ENCODE measurements around the gene ALMS1. TPM values are rescaled to one million over a fixed set of nuclear protein-coding genes. Genes with fewer than 3 reads are reported as not detected.

Gene ALMS1
- total RNA-seq, 2 experiments from 2014 or later = 35.5 to 57.8 TPM

- BruUV-seq (replicated peaks) = no TSS peak
- CTCF ChIA-PET (ENCODE audit: unreplicated experiment) = no interaction called here
- intact Hi-C loops (cut with micrococcal nuclease; ENCODE audit: unreplicated experiment) = no loop called here
Measured at GRCh38 chr2:73366060-73366459, 19.6 kb upstream of the ALMS1 start.

GRCh38 chr2:73368781-73369180 is 16.9 kb upstream of the ALMS1 start:
- H3K9me3 ChIP-seq (ENCODE audit: low read length) = no peaks in the 10 kb centered on the region
- no peaks in the 10 kb centered on the region for H4K20me1 ChIP-seq (ENCODE audit: insufficient read depth, low read length)
- H2AFZ ChIP-seq (ENCODE audit: low read length) = no peak overlapping the region
- H3K36me3 ChIP-seq (ENCODE audit: insufficient read depth, low read length) = no peaks in the 10 kb centered on the region
- DNase-seq (ENCODE audit: low spot score) = no peak
- no peak overlapping the region for H3K4me2 ChIP-seq (ENCODE audit: low read length)
- H3K79me2 ChIP-seq (ENCODE audit: insufficient read depth, low read depth, low read length) = no peaks in the 10 kb centered on the region
- H3K9me2 ChIP-seq (ENCODE audit: insufficient read depth, low read length) = no peaks in the 10 kb centered on the region
- CTCF ChIA-PET (ENCODE audit: unreplicated experiment) = no interaction called here
- no TSS peak for BruUV-seq (replicated peaks)
- H3K4me1 ChIP-seq (ENCODE audit: insufficient read depth, low read length, poor library complexity, severe bottlenecking) = no peaks in the 10 kb centered on the region
- H3K27ac ChIP-seq (ENCODE audit: low read depth, low read length, poor library complexity, severe bottlenecking) = no peak overlapping the region
- intact Hi-C loops (cut with micrococcal nuclease; ENCODE audit: unreplicated experiment) = no loop called here
- POLR2A ChIA-PET = no interaction called here
- H3K4me3 ChIP-seq (ENCODE audit: low read depth, low read length, poor library complexity, severe bottlenecking) = no peak overlapping the region
- TF ChIP-seq EZH2phosphoT487 (IDR thresholded peaks at IDR 0.05; ENCODE audit: borderline replicate concordance, low read depth, low read length) (no peak), CTCF (conservative IDR thresholded peaks at IDR 0.05; ENCODE audit: low read length) (no peak)

More at GRCh38 chr2:73366060-73366459, 19.6 kb upstream of the ALMS1 start:
- POLR2A ChIA-PET = no interaction called here
- Histone ChIP-seq H3K4me1 (ENCODE audit: insufficient read depth, low read length, poor library complexity, severe bottlenecking) (no peaks in the 10 kb centered on the region), H3K4me2 (ENCODE audit: low read length) (no peak overlapping the region), H3K36me3 (ENCODE audit: insufficient read depth, low read length) (no peaks in the 10 kb centered on the region), H3K79me2 (ENCODE audit: insufficient read depth, low read depth, low read length) (no peaks in the 10 kb centered on the region), H4K20me1 (ENCODE audit: insufficient read depth, low read length) (no peaks in the 10 kb centered on the region), H3K4me3 (ENCODE audit: low read depth, low read length, poor library complexity, severe bottlenecking) (no peak overlapping the region), H3K9me2 (ENCODE audit: insufficient read depth, low read length) (no peaks in the 10 kb centered on the region), H3K9me3 (ENCODE audit: low read length) (no peaks in the 10 kb centered on the region), H2AFZ (ENCODE audit: low read length) (no peak overlapping the region), H3K27ac (ENCODE audit: low read depth, low read length, poor library complexity, severe bottlenecking) (no peak overlapping the region)
- no peak for DNase-seq (ENCODE audit: low spot score)
- TF ChIP-seq CTCF (conservative IDR thresholded peaks at IDR 0.05; ENCODE audit: low read length) = no peak
- TF ChIP-seq EZH2phosphoT487 (IDR thresholded peaks at IDR 0.05; ENCODE audit: borderline replicate concordance, low read depth, low read length) = no peak

GRCh38 chr2:73370348-73370747 is 15.3 kb upstream of the ALMS1 start:
- Histone ChIP-seq H3K79me2 (ENCODE audit: insufficient read depth, low read depth, low read length) (no peaks in the 10 kb centered on the region), H3K4me2 (ENCODE audit: low read length) (no peak overlapping the region), H2AFZ (ENCODE audit: low read length) (no peak overlapping the region), H3K27ac (ENCODE audit: low read depth, low read length, poor library complexity, severe bottlenecking) (no peak overlapping the region), H3K4me1 (ENCODE audit: insufficient read depth, low read length, poor library complexity, severe bottlenecking) (no peaks in the 10 kb centered on the region), H3K36me3 (ENCODE audit: insufficient read depth, low read length) (no peaks in the 10 kb centered on the region), H4K20me1 (ENCODE audit: insufficient read depth, low read length) (no peaks in the 10 kb centered on the region), H3K9me3 (ENCODE audit: low read length) (no peaks in the 10 kb centered on the region), H3K4me3 (ENCODE audit: low read depth, low read length, poor library complexity, severe bottlenecking) (no peak overlapping the region), H3K9me2 (ENCODE audit: insufficient read depth, low read length) (no peaks in the 10 kb centered on the region)
- BruUV-seq (replicated peaks) = no TSS peak
- CTCF ChIA-PET (ENCODE audit: unreplicated experiment) = no interaction called here
- DNase-seq (ENCODE audit: low spot score) = no peak
- POLR2A ChIA-PET = no interaction called here
- TF ChIP-seq CTCF (conservative IDR thresholded peaks at IDR 0.05; ENCODE audit: low read length) (no peak), EZH2phosphoT487 (IDR thresholded peaks at IDR 0.05; ENCODE audit: borderline replicate concordance, low read depth, low read length) (no peak)
- intact Hi-C loops (cut with micrococcal nuclease; ENCODE audit: unreplicated experiment) = no loop called here
